OCI-LY1 (cell line): Measurements from ENCODE around the gene MTHFSD.

ENCODE experiments used
- H2AFZ ChIP-seq: fragments of 200-600 bp; sonication (generic), shearing (Covaris generic); 2 replicates; pipeline ENCODE4 v1.6.0; 2014; ENCODE audit warnings: antibody characterized with exemption, mild to moderate bottlenecking, low read length
- H3F3A ChIP-seq: fragments of 200-600 bp; sonication (generic), shearing (Covaris generic); 2 replicates; pipeline ENCODE4 v1.6.0; 2014; ENCODE audit warnings: mild to moderate bottlenecking, antibody characterized with exemption, low read length, moderate library complexity; ENCODE audit not compliant: insufficient read depth
- H3K27ac ChIP-seq: fragments of 200-600 bp; sonication (generic); 2 replicates; pipeline ENCODE4 v1.5.1; 2014; ENCODE audit warnings: low read length, mixed run types, mild to moderate bottlenecking, low read depth; ENCODE audit not compliant: poor library complexity, severe bottlenecking
- H3K27me3 ChIP-seq: fragments of 200-600 bp; sonication (generic); 2 replicates; pipeline ENCODE4 v1.6.0; 2014; ENCODE audit warnings: antibody characterized with exemption, mild to moderate bottlenecking, low read length, moderate library complexity; ENCODE audit not compliant: insufficient read depth
- H3K36me3 ChIP-seq: fragments of 200-600 bp; sonication (generic); 2 replicates; pipeline ENCODE4 v1.6.1; 2014; ENCODE audit warnings: mild to moderate bottlenecking, antibody characterized with exemption, low read length, moderate library complexity, mixed read lengths; ENCODE audit not compliant: insufficient read depth
- H3K4me1 ChIP-seq: fragments of 200-600 bp; sonication (generic); 2 replicates; pipeline ENCODE4 v1.5.1; 2014; ENCODE audit warnings: mild to moderate bottlenecking, low read length, moderate library complexity; ENCODE audit not compliant: insufficient read depth, severe bottlenecking
- H3K4me2 ChIP-seq: fragments of 200-600 bp; sonication (generic), shearing (Covaris generic); 2 replicates; pipeline ENCODE4 v1.6.1; 2014; ENCODE audit warnings: low read length
- H3K4me3 ChIP-seq: fragments of 200-600 bp; sonication (generic); 2 replicates; pipeline ENCODE4 v1.5.1; 2014; ENCODE audit warnings: low read length, low read depth, mild to moderate bottlenecking, mixed read lengths; ENCODE audit not compliant: poor library complexity, severe bottlenecking
- H3K79me2 ChIP-seq: fragments of 200-600 bp; shearing (Covaris generic); 2 replicates; pipeline ENCODE4 v1.6.1; 2016; ENCODE audit warnings: mixed run types, low read length, mixed read lengths; ENCODE audit not compliant: insufficient read depth
- H3K9ac ChIP-seq: fragments of 200-600 bp; sonication (generic), shearing (Covaris generic); 2 replicates; pipeline ENCODE4 v1.6.1; 2014; ENCODE audit warnings: mild to moderate bottlenecking, low read length, mixed read lengths
- H3K9me2 ChIP-seq: fragments of 200-600 bp; sonication (generic), shearing (Covaris generic); 2 replicates; pipeline ENCODE4 v1.6.1; 2014; ENCODE audit warnings: low read depth, mild to moderate bottlenecking, low read length, mixed read lengths
- H3K9me3 ChIP-seq: fragments of 200-600 bp; shearing (Covaris generic); 2 replicates; pipeline ENCODE4 v1.6.1; 2014; ENCODE audit warnings: low read length, mixed read lengths
- H4K20me1 ChIP-seq: fragments of 200-600 bp; sonication (generic), shearing (Covaris generic); 2 replicates; pipeline ENCODE4 v1.6.0; 2016; ENCODE audit warnings: mild to moderate bottlenecking, low read length; ENCODE audit not compliant: insufficient read depth
- CTCF ChIP-seq: fragments of 200-600 bp; sonication (generic), shearing (Covaris generic); IDR thresholded peaks from 2 replicates; pipeline ENCODE4 v1.5.1; 2017; ENCODE audit warnings: mild to moderate bottlenecking, antibody characterized with exemption, low read length, moderate library complexity, mixed read lengths
- EZH2 ChIP-seq: fragments of 200-600 bp; sonication (generic), shearing (Covaris generic); IDR thresholded peaks from 2 replicates; pipeline ENCODE4 v1.8.0; 2017; ENCODE audit warnings: borderline replicate concordance, mixed run types, mild to moderate bottlenecking, antibody characterized with exemption, low read length, moderate library complexity, mixed read lengths

MTHFSD gene

GRCh38 chr16:86499889-86500707 is 54.9 kb downstream of the MTHFSD start:
- Histone ChIP-seq H3K79me2 (no peaks in the 10 kb centered on the region), H4K20me1 (no peaks in the 10 kb centered on the region), H3K27ac (no peak overlapping the region), H3K9me2 (no peaks in the 10 kb centered on the region), H3K36me3 (no peaks in the 10 kb centered on the region), H3K9me3 (no peaks in the 10 kb centered on the region), H3K27me3 (no peaks in the 10 kb centered on the region), H3K4me2 (no peak overlapping the region), H3K9ac (no peak overlapping the region), H3K4me3 (no peak overlapping the region), H2AFZ (no peak overlapping the region), H3F3A (no peaks in the 10 kb centered on the region), H3K4me1 (no peaks in the 10 kb centered on the region)
- TF ChIP-seq EZH2 (no peak), CTCF (no peak)

GRCh38 chr16:86499440-86499786 is 55.6 kb downstream of the MTHFSD start:
- Histone ChIP-seq H3K9ac (no peak overlapping the region), H4K20me1 (no peaks in the 10 kb centered on the region), H3K9me3 (no peaks in the 10 kb centered on the region), H3K79me2 (no peaks in the 10 kb centered on the region), H3K9me2 (no peaks in the 10 kb centered on the region), H3K4me1 (no peaks in the 10 kb centered on the region), H3K27me3 (no peaks in the 10 kb centered on the region), H2AFZ (no peak overlapping the region), H3K27ac (no peak overlapping the region), H3K36me3 (no peaks in the 10 kb centered on the region), H3K4me3 (no peak overlapping the region), H3K4me2 (no peak overlapping the region), H3F3A (no peaks in the 10 kb centered on the region)
- TF ChIP-seq EZH2, result no peak
- TF ChIP-seq CTCF, result no peak

- H3K36me3 ChIP-seq, result no peaks in the 10 kb centered on the region
- H3K27me3 ChIP-seq, result no peaks in the 10 kb centered on the region
- no peak overlapping the region for H3K4me3 ChIP-seq
- H3K4me1 ChIP-seq, result no peaks in the 10 kb centered on the region
- TF ChIP-seq EZH2 (no peak), CTCF (no peak)
- H2AFZ ChIP-seq, result no peak overlapping the region
- H3K9me3 ChIP-seq, result no peaks in the 10 kb centered on the region
- no peak overlapping the region for H3K4me2 ChIP-seq
- no peaks in the 10 kb centered on the region for H3K79me2 ChIP-seq
- H3K9ac ChIP-seq, result no peak overlapping the region
- no peaks in the 10 kb centered on the region for H3K9me2 ChIP-seq
- H3F3A ChIP-seq, result no peaks in the 10 kb centered on the region
- no peak overlapping the region for H3K27ac ChIP-seq
- no peaks in the 10 kb centered on the region for H4K20me1 ChIP-seq
Observed at GRCh38 chr16:86498671-86499439, 56.2 kb downstream of the MTHFSD start.
